K562 treated with DMSO at 1 percent for 4 hours (cell line): ENCODE results near the gene DGCR6L. TPM values are rescaled to one million over a fixed set of nuclear protein-coding genes. Genes with fewer than 3 reads are reported as not detected.

Experiments
- total RNA-seq: library from RNA; unstranded; fragments of 300-600 nt; gene quantifications from 2 replicates; pipeline ENCODE4 v1.2.3, GENCODE V29; 2022; ENCODE audit not compliant: insufficient read depth

The DGCR6L gene
- total RNA-seq: 200 and 270 TPM in 2 replicates

GRCh38 chr22:20319745-20320658 is at the start of gene DGCR6L:
Gene DGCR6L (minus strand): TSS chr22:20320060. CDS start chr22:20319988, 72 bp downstream.

GRCh38 chr22:20268279-20269012 is 51.4 kb downstream of the DGCR6L start, which contains the start of gene RTN4R:
Gene RTN4R (minus strand): TSS chr22:20268318. CDS start chr22:20268092, 226 bp downstream.

Other genes with a start within 250 kb of the DGCR6L start
- gene DGCR8, start 239.8 kb downstream of the DGCR6L start, total RNA-seq: 35.6 and 46.6 TPM in 2 replicates
- 836 and 933 TPM in 2 replicates for gene RANBP1, start 204.0 kb downstream of the DGCR6L start, total RNA-seq
- gene TRMT2A, start 202.8 kb downstream of the DGCR6L start, total RNA-seq: 114 and 118 TPM in 2 replicates
- gene ZDHHC8, start 188.3 kb downstream of the DGCR6L start, total RNA-seq: 20.4 and 33.5 TPM in 2 replicates
- gene CCDC188, start 169.0 kb downstream of the DGCR6L start, total RNA-seq: not detected in 2 replicates
- 9.8 and 10.7 TPM in 2 replicates for gene RTN4R, start 51.7 kb downstream of the DGCR6L start, total RNA-seq
- gene ZNF74, start 74.1 kb upstream of the DGCR6L start, total RNA-seq: 50.3 and 52.0 TPM in 2 replicates
- gene SCARF2, start 117.8 kb upstream of the DGCR6L start, total RNA-seq: 6.2 and 10.7 TPM in 2 replicates
- gene KLHL22, start 175.7 kb upstream of the DGCR6L start, total RNA-seq: 36.2 and 42.2 TPM in 2 replicates
- gene MED15, start 187.6 kb upstream of the DGCR6L start, total RNA-seq: 291 and 332 TPM in 2 replicates